ENCODE data around the gene RABGAP1.

Gene RABGAP1

DNA sequence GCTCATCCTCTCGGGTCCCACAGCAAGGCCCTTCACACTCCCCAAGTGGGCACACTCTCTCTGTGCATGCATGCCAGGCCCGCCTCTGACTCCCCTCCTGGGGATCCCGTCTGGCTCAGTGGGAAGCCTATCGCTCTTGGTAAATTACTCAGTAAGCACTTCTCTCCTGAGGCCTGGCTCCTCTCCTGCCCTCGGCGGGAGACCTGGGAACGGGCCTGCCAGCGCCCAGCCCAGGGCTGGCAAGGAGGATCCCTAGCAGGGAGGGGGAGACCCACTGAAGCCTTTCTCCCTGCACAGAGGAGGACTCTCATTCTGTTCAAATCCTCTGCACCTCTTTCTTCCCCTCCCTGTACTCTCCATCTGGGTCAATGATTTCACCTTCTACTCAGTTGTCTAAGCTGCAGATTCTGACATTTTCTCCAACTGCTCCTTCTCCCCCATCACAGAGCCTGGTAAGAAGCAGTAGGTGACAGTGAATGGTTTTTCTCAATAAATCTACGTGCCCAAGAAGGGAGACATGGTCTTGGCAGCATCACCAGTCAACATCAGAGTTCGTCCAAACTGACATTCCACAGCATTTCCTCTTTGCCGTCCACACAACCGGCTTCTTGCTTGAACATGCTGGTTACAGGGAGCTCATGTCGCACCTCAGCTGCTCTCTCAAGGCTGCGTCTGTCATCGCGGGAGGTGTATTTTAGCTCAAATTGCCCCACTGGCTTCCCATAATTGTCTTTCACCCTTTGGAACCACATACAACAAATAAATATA, 174.5 kb downstream of the RABGAP1 start:
- TF ChIP-seq, protein P1, sequence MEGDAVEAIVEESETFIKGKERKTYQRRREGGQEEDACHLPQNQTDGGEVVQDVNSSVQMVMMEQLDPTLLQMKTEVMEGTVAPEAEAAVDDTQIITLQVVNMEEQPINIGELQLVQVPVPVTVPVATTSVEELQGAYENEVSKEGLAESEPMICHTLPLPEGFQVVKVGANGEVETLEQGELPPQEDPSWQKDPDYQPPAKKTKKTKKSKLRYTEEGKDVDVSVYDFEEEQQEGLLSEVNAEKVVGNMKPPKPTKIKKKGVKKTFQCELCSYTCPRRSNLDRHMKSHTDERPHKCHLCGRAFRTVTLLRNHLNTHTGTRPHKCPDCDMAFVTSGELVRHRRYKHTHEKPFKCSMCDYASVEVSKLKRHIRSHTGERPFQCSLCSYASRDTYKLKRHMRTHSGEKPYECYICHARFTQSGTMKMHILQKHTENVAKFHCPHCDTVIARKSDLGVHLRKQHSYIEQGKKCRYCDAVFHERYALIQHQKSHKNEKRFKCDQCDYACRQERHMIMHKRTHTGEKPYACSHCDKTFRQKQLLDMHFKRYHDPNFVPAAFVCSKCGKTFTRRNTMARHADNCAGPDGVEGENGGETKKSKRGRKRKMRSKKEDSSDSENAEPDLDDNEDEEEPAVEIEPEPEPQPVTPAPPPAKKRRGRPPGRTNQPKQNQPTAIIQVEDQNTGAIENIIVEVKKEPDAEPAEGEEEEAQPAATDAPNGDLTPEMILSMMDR (conservative IDR thresholded peaks at IDR 0.05; ENCODE audit: low read depth, low read length): no peak
- DNase-seq (ENCODE audit: low read depth): no peak
- no peak overlapping the region for H3K4me3 ChIP-seq (ENCODE audit: low read length)

GRCh38 chr9:123116036-123116435, 175.2 kb downstream of the RABGAP1 start:
- TF ChIP-seq, protein P1 (conservative IDR thresholded peaks at IDR 0.05; ENCODE audit: low read depth, low read length): no peak
- DNase-seq (ENCODE audit: low read depth): no peak
- no peak overlapping the region for H3K4me3 ChIP-seq (ENCODE audit: low read length)

- no peak overlapping the region for H3K4me3 ChIP-seq (ENCODE audit: low read length)
- TF ChIP-seq, protein P1 (conservative IDR thresholded peaks at IDR 0.05; ENCODE audit: low read depth, low read length): no peak
- no peak for DNase-seq (ENCODE audit: low read depth)
Observed at GRCh38 chr9:123119566-123119965, 178.7 kb downstream of the RABGAP1 start.

- TF ChIP-seq, protein P1 (conservative IDR thresholded peaks at IDR 0.05; ENCODE audit: low read depth, low read length): no peak
- no peak overlapping the region for H3K4me3 ChIP-seq (ENCODE audit: low read length)
- no peak for DNase-seq (ENCODE audit: low read depth)
Observed at GRCh38 chr9:123120131-123120530, 179.3 kb downstream of the RABGAP1 start.

- TF ChIP-seq, protein P1 (conservative IDR thresholded peaks at IDR 0.05; ENCODE audit: low read depth, low read length): no peak
- no peak overlapping the region for H3K4me3 ChIP-seq (ENCODE audit: low read length)
- DNase-seq (ENCODE audit: low read depth): no peak
Observed at GRCh38 chr9:123120953-123121352, 180.1 kb downstream of the RABGAP1 start.

- H3K4me3 ChIP-seq (ENCODE audit: low read length): no peak overlapping the region
- TF ChIP-seq, protein P1 (conservative IDR thresholded peaks at IDR 0.05; ENCODE audit: low read depth, low read length): no peak
- no peak for DNase-seq (ENCODE audit: low read depth)
Observed at GRCh38 chr9:123121457-123121856, 180.6 kb downstream of the RABGAP1 start.

DNA sequence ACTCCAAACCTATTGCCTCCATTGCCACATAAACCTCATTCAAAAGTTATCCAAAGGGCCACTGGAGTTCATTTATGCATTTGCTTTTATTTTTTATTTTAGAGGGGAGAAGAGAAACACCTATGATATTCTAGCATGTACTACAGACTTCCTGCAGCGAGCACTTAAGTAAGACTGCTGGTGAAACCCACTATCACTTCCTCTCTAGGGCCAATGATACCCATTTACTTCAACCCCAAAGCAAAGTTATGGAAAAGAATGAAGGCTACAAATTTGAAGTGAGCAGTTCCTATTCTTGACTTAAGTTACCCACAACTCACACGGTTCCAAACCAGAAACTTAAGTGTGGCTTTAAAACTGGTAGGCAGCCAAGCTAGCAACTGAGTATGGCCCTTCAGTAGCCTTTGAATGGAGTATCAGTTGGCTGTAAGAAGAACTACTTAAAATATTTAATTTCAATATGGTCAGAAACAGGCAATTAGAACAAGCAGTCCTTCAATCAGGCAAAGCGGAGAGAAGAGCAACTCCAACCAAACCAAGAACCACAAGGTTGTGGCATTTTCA, 186.8 kb downstream of the RABGAP1 start:
- H3K4me3 ChIP-seq (ENCODE audit: low read length): no peak overlapping the region
- no peak for DNase-seq (ENCODE audit: low read depth)
- TF ChIP-seq, protein P1 (conservative IDR thresholded peaks at IDR 0.05; ENCODE audit: low read depth, low read length): no peak

Measured in retinal pigment epithelial cell (primary cell).